ENCODE measurements around the gene RFX4. TPM values are rescaled to one million over a fixed set of nuclear protein-coding genes. Genes with fewer than 3 reads are reported as not detected.

Gene RFX4
- total RNA-seq, 1 experiment from 2014 or later, result not detected

- H4K20me1 ChIP-seq (ENCODE audit: insufficient read depth), result no peaks in the 10 kb centered on the region
- H3K79me2 ChIP-seq (ENCODE audit: insufficient read depth, low read length), result no peaks in the 10 kb centered on the region
- no peak for ATAC-seq
- intact Hi-C loops (cut with micrococcal nuclease), result no loop called here
- no peaks in the 10 kb centered on the region for H3K27me3 ChIP-seq (ENCODE audit: insufficient read depth, low read length)
- peaks cover 22 to 35% of the 10 kb centered on the region in 2 experiments for H3K4me1 ChIP-seq (ENCODE audit: control insufficient read depth in 1 of 2, insufficient read depth in 2 of 2, low read length in 2 of 2)
- no peak for DNase-seq (ENCODE audit: low read depth, low spot score)
- ChIA-PET CTCF (no interaction called here), POLR2A (no interaction called here), RAD21 (ENCODE audit: low non-redundant PET in 1 of 2, low total read pairs in 2 of 2, uncharacterized antibody in 2 of 2, unreplicated experiment in 2 of 2) (no interaction called here)
- peak overlapping the region; percentile 27; the same call in 1 of the 2 replicates for H3K4me2 ChIP-seq (ENCODE audit: low read length)
- no peak overlapping the region for H2AFZ ChIP-seq (ENCODE audit: low read depth, low read length, poor library complexity, severe bottlenecking)
- H3K9ac ChIP-seq (ENCODE audit: low read length), result no peak overlapping the region
- H3K27ac ChIP-seq (ENCODE audit: low read depth, low read length), result no peak overlapping the region
- H3K9me3 ChIP-seq (ENCODE audit: control insufficient read depth in 1 of 2, insufficient read depth in 1 of 2, low read depth in 1 of 2, low read length in 2 of 2), result no peaks in the 10 kb centered on the region
- no peak overlapping the region for H3K4me3 ChIP-seq (replicated peaks in 1 of 2; ENCODE audit: low read depth in 1 of 2, low read length in 2 of 2)
- no peaks in the 10 kb centered on the region for H3K36me3 ChIP-seq (ENCODE audit: control insufficient read depth in 1 of 2, insufficient read depth in 2 of 2, low read length in 2 of 2)
- no TSS peak for BruUV-seq (replicated peaks)
- TF ChIP-seq SP1 (IDR thresholded peaks at IDR 0.05; ENCODE audit: low read depth), result no peak
- no peak for TF ChIP-seq REST (IDR thresholded peaks at IDR 0.05; ENCODE audit: low read depth)
- no peak for TF ChIP-seq RAD21 (IDR thresholded peaks at IDR 0.05; ENCODE audit: low read depth)
- TF ChIP-seq ZFX (IDR thresholded peaks at IDR 0.05), result no peak
- TF ChIP-seq POLR2A (IDR thresholded peaks at IDR 0.05; ENCODE audit: borderline replicate concordance, extremely low read depth, insufficient read depth, insufficient read length), result no peak
- TF ChIP-seq CEBPB (IDR thresholded peaks at IDR 0.05; ENCODE audit: low read depth), result no peak
- TF ChIP-seq ZBTB33 (IDR thresholded peaks at IDR 0.05; ENCODE audit: extremely low read depth, insufficient replicate concordance, low read length), result no peak
- no peak for TF ChIP-seq MAX (IDR thresholded peaks at IDR 0.05)
- TF ChIP-seq ELF1 (IDR thresholded peaks at IDR 0.05; ENCODE audit: borderline replicate concordance, low read depth), result no peak
- no peak for TF ChIP-seq CBX3 (IDR thresholded peaks at IDR 0.05; ENCODE audit: low read depth)
- no peak for TF ChIP-seq EZH2 (IDR thresholded peaks at IDR 0.05)
- no peak for TF ChIP-seq YY1 (IDR thresholded peaks at IDR 0.05; ENCODE audit: extremely low read depth, insufficient replicate concordance, low read depth, low read length)
- no peak for TF ChIP-seq SIN3A (IDR thresholded peaks at IDR 0.05; ENCODE audit: low read depth)
- no peaks in the 10 kb centered on the region for H3K9me2 ChIP-seq (ENCODE audit: insufficient read depth)
Observed at GRCh38 chr12:106629797-106630659, 47.2 kb downstream of the RFX4 start.

Data from HCT116 (cell line).